Neural crest cell (in vitro differentiated cells): ENCODE measurements around the gene NMRAL1. TPM values are rescaled to one million over a fixed set of nuclear protein-coding genes. Genes with fewer than 3 reads are reported as not detected.

Source experiments
- DNase-seq: peaks from one replicate; pipeline ENCODE4 v3.0.0; 2021; ENCODE audit warnings: low read depth, mixed read lengths, low spot score
- H3K27ac Mint-ChIP-seq: one replicate; pipeline ENCODE4 v1.8.0; 2021; ENCODE audit warnings: mild to moderate bottlenecking, mixed read lengths; ENCODE audit not compliant: unreplicated experiment
- H3K27me3 Mint-ChIP-seq: 2 replicates; pipeline ENCODE4 v1.8.0; 2021; ENCODE audit warnings: low read depth, mild to moderate bottlenecking, mixed read lengths
- H3K36me3 Mint-ChIP-seq: 2 replicates; pipeline ENCODE4 v1.8.0; 2021; ENCODE audit warnings: low read depth, mild to moderate bottlenecking, mixed read lengths
- H3K4me1 Mint-ChIP-seq: 2 replicates; pipeline ENCODE4 v1.8.0; 2021; ENCODE audit warnings: mixed read lengths
- H3K4me3 Mint-ChIP-seq: one replicate; pipeline ENCODE4 v1.8.0; 2021; ENCODE audit warnings: mild to moderate bottlenecking, mixed read lengths
- H3K9me3 Mint-ChIP-seq: 2 replicates; pipeline ENCODE4 v1.8.0; 2021; ENCODE audit warnings: mixed read lengths
- total RNA-seq: library from RNA; stranded (reverse); gene quantifications from 2 replicates; pipeline ENCODE4 v1.2.1, GENCODE V29; 2021
- TF ChIP-seq, protein P1 (sequence below): fragments of 200-600 bp; sonication (generic); conservative IDR thresholded peaks from 2 replicates; pipeline ENCODE4 v1.5.0; 2021; ENCODE audit warnings: antibody characterized with exemption, mild to moderate bottlenecking

The NMRAL1 gene
- total RNA-seq, 1 donor from 2014 or later = 45.0 TPM

- no peaks in the 10 kb centered on the region for H3K27me3 Mint-ChIP-seq
- H3K36me3 Mint-ChIP-seq = no peaks in the 10 kb centered on the region
- H3K9me3 Mint-ChIP-seq = no peaks in the 10 kb centered on the region
- H3K4me3 Mint-ChIP-seq = no peak overlapping the region
- no peaks in the 10 kb centered on the region for H3K4me1 Mint-ChIP-seq
- TF ChIP-seq, protein P1, sequence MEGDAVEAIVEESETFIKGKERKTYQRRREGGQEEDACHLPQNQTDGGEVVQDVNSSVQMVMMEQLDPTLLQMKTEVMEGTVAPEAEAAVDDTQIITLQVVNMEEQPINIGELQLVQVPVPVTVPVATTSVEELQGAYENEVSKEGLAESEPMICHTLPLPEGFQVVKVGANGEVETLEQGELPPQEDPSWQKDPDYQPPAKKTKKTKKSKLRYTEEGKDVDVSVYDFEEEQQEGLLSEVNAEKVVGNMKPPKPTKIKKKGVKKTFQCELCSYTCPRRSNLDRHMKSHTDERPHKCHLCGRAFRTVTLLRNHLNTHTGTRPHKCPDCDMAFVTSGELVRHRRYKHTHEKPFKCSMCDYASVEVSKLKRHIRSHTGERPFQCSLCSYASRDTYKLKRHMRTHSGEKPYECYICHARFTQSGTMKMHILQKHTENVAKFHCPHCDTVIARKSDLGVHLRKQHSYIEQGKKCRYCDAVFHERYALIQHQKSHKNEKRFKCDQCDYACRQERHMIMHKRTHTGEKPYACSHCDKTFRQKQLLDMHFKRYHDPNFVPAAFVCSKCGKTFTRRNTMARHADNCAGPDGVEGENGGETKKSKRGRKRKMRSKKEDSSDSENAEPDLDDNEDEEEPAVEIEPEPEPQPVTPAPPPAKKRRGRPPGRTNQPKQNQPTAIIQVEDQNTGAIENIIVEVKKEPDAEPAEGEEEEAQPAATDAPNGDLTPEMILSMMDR = no peak
- no peak for DNase-seq
- peak overlapping the region; percentile 78 for H3K27ac Mint-ChIP-seq
Observed at GRCh38 chr16:4512473-4512872, 38.0 kb upstream of the NMRAL1 start.

- peak; percentile 63 for DNase-seq
- TF ChIP-seq, protein P1 = peak; percentile 66
- no peak overlapping the region for H3K27ac Mint-ChIP-seq
- no peaks in the 10 kb centered on the region for H3K36me3 Mint-ChIP-seq
- no peaks in the 10 kb centered on the region for H3K27me3 Mint-ChIP-seq
- H3K4me3 Mint-ChIP-seq = no peak overlapping the region
- no peaks in the 10 kb centered on the region for H3K4me1 Mint-ChIP-seq
- no peaks in the 10 kb centered on the region for H3K9me3 Mint-ChIP-seq
Observed at GRCh38 chr16:4511441-4512082, 37.1 kb upstream of the NMRAL1 start.

GRCh38 chr16:4510747-4511426, 36.5 kb upstream of the NMRAL1 start:
- Mint-ChIP-seq H3K36me3 (no peaks in the 10 kb centered on the region), H3K4me1 (no peaks in the 10 kb centered on the region), H3K27ac (no peak overlapping the region), H3K27me3 (no peaks in the 10 kb centered on the region), H3K4me3 (no peak overlapping the region), H3K9me3 (no peaks in the 10 kb centered on the region)
- TF ChIP-seq, protein P1 = no peak
- no peak for DNase-seq

GRCh38 chr16:4510131-4510530, 35.7 kb upstream of the NMRAL1 start:
- H3K27me3 Mint-ChIP-seq = no peaks in the 10 kb centered on the region
- TF ChIP-seq, protein P1 = no peak
- H3K4me1 Mint-ChIP-seq = no peaks in the 10 kb centered on the region
- no peak for DNase-seq
- H3K9me3 Mint-ChIP-seq = no peaks in the 10 kb centered on the region
- peak overlapping the region; percentile 71 for H3K27ac Mint-ChIP-seq
- no peaks in the 10 kb centered on the region for H3K36me3 Mint-ChIP-seq
- H3K4me3 Mint-ChIP-seq = no peak overlapping the region

DNA sequence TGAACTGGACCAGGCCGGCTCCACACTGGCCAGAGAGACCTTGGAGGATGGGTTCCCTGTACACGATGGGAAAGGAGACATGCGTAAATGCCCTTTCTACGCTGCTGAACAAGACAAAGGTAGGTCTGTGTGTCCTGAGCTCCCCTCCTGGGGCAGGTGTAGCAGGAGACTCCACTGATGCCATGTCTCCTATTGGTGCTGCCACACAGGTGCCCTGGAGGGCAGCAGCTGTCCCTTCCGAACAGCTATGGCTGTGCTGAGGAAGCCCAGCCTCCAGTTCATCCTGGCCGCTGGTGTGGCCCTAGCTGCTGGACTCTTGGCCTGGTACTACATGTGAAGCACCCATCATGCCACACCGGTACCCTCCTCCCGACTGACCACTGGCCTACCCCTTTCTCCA, 35.0 kb upstream of the NMRAL1 start:
- no peak for DNase-seq
- H3K36me3 Mint-ChIP-seq = no peaks in the 10 kb centered on the region
- H3K4me1 Mint-ChIP-seq = no peaks in the 10 kb centered on the region
- no peaks in the 10 kb centered on the region for H3K9me3 Mint-ChIP-seq
- H3K27me3 Mint-ChIP-seq = no peaks in the 10 kb centered on the region
- TF ChIP-seq, protein P1 = no peak
- H3K4me3 Mint-ChIP-seq = no peak overlapping the region
- H3K27ac Mint-ChIP-seq = no peak overlapping the region
